ENCODE data around the gene WWP2.

The WWP2 gene

DNA sequence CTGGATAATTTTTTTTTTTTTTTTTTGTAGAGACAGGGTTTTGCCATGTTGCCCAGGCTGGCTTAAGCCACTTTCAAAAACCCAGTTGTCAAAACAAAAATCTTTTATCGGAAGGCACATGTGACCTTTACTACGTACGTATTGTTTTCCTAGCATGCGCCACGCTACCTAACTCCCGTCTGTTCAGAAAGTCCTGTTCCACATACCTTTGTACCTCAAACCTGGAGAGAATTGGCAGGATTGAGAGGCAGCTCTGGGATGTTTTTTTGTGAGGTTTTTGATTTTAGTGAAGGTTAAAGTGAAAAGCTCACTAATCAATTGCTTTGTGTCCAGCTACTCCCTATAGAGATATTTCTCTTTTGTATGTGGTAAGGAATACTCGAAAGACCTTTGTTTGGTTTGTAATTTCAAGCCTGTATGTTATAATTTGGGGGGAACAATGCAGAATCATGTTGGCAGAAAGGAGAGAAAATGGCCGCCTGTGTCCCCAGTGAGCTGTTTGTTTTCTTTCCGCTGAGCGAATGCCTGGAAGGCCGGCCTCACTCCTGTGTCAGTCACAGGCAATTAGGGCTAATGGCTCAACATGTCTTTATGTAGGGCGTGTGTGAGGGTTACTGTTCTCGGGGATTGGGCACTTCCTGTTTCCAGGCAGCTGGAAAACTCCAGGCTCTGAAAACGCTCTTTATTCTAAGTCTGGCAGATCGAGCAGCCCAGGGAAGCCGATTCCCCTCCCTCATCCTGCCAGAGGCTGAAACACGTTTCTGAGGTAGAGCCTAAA is 128.2 kb downstream of the WWP2 start:
- no peak for DNase-seq (ENCODE audit: low read depth in 2 of 2)

DNA sequence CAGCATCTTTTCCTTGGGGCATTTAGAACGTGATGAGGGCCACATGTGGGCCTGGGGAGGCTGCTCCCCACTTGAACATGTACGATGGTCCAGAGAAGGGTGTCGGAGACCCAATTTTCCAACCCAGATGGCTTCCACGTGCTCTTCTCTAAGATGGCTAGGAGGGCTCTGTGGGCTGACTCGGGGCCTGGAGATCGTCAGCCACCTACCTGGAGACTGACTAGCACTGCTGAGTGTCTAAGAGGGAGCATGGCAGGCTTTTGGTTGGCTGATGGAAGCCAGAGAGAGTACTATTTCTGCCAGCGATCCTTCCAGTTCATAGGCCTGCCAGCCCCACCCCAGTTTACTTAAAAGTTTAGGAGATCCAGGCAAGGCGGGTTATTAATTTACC is 128.8 kb downstream of the WWP2 start:
- DNase-seq (ENCODE audit: low read depth in 2 of 2), result no peak

DNA sequence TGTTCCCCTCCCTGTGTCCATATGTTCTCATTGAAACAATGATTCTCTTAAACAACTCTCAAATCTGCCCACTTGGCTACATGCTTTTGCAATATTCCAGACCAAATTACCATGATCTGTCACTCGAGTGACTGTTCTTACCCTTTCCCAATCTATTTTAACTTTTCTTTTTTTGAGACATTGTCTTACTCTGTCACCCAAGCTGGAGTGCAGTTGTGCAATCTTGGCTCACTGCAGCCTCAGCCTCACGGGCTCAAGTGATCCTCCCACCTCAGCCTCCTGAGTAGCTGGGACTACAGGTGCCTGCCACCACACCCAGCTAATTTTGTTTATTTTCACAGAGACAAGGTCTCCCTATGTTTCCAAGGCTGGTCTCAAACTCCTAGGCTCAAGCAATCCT is 130.2 kb downstream of the WWP2 start:
- no peak for DNase-seq (ENCODE audit: low read depth in 2 of 2)

DNA sequence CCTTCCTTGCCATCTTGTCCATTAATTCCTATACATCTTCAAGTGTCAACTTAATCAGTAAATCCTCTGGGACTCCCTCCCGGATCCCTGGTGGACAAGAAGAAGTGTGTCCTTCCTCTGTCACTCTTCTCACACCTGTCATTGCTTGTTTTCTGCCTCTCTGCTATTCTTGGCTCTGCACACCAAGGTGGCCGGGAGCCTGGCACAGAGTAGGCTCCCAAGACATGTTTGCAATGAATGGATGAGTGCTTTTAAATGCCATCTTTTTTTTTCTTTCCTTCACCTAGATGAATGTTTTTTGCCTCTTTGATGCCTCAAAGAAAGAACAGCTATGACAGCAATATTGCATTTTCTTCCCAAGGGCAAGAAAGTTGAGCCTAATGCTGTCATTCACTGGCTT is 131.0 kb downstream of the WWP2 start:
- no peak for DNase-seq (ENCODE audit: low read depth in 2 of 2)

DNA sequence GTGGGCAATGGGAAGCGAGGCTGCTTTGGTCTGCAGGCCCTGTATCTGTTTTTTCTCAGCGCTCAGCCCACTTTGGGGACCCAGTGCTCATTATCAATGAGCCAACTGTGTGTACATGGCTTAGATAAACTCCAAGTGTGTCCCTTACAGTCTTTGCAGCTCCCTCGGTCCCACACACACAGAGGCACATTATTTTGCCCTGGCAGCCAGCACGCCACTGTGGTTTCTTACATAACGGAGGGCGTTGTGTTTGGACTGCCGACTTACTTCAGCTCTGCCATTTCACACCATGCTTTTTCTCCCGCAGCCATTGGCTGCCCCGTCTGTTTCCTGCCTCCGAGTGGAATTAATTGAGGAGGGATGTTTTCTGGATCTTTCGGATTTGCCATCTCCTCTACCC is 132.5 kb downstream of the WWP2 start:
- no peak for DNase-seq (ENCODE audit: low read depth in 2 of 2)

DNA sequence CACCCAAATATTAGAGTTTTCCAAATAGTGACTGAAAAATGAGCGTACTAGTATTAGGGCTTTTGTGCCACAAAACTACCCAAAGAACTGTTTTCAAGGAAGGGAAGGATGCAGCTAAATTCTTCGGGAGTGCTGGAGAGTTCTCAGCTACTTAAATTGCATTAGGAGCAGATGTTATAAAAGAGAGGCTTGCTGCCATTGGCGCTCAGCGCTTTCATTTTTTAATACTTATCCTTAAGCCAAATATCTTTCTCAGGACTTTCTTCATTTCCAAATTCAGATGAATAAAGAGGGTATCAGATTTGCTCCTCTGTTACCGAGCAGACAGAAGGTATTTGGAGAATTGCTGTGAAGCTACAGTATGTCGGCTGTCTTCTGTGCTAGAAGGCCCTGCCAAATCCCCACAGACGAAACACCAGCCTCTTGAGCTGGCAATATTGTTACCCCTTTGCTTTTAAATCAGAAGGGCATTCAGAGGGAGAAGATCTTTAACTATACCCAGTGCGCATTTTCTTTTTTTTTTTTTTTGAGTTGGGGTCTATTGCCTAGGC is 141.8 kb downstream of the WWP2 start:
- no peak for DNase-seq (ENCODE audit: low read depth in 2 of 2)

DNA sequence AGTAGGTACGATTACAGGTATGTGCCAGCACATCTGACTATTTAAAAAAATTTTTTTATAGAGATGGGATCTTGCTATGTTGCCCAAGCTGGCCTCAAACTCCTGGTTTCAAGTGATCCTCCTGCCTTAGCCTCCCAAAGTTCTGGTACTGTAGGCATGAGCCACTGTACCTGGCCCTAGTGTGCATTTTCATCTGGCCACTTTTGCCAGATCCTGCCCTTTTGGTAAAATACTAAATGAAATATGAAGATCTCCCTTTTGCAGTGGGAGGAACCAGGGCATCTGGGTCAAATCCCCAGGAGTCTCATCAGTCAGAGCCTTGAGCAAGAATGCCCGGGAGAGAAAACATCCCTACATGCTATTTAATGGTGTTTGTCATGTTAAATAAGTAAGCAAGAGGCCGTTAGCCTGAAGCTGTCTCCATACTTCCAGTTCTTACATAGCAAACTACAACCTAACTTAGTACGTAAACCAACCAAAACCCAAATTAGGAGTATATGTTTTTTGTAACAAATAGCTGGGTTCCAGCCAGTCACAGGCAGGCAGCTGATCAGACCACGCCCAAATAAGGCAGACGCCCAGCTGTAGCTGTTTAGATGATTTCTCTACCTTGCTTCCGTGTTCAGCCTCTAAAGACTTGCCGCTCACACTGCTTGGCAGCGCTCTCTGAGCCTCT is 142.5 kb downstream of the WWP2 start:
- DNase-seq (ENCODE audit: low read depth in 2 of 2), result no peak

DNA sequence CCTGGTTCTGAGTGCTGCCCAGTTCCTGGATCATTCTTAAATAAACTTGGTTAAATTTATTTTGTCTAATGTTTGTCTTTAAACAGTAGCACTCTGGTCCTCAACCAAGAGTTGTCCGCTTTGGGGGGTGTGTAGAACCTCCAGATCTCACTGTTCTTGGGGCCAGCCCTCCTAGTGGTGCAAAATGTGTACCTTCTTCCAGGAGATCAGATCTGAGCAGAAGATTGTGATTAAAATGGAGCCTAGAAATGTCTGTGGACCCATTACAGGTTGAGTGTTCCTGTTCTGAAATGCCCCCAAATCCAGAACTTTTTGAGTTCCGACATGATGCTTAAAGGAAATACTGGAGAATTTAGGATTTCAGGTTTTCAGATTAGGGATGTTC is 143.0 kb downstream of the WWP2 start:
- DNase-seq (ENCODE audit: low read depth in 2 of 2), result no peak

DNA sequence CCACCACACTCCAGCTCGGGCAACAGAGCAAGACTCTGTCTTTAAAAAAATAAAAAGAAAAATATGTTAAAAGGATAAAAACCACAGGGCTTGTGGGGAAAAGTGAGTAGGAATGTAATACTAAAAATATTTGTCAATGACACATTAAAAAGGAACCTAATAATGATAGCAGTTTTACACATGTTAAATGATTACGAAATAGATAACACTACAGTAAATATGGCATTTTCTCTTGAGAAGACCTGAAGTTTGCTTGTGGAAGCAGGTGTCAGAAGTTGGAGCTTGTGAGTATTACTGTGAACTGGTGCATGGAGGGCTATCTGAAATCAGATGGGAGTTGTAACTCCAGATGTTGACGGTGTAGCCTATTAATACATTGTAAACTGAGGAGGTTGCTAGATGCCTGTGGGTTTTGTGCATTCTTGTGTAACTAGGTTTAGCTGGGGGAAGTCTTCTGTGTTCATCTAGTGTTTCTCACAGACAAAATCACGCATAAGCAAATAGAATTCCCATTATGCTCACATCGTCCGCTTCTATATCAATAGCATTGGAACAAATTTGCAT is 144.8 kb downstream of the WWP2 start:
- no peak for DNase-seq (ENCODE audit: low read depth in 2 of 2)

DNA sequence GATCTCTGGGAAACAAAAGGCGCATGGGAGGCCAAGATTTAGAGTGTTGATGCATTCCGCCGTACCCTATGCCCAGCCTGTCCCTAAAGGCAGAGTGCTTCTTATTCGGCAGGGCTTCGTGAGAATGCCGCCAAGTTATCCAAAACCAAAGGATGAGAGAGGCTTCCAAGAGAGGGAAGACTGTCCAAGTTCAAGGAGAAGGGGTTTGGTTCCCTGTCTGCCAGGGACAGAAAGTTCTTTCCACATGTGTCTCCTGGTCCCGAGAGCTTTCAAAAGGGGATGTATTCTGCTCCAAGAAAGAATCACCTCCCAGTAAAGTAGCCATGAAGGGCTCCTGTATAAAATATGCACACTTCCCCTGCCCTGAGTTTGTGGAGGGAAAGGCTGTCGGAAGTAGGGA is 146.9 kb downstream of the WWP2 start:
- DNase-seq (ENCODE audit: low read depth in 2 of 2), result no peak

DNA sequence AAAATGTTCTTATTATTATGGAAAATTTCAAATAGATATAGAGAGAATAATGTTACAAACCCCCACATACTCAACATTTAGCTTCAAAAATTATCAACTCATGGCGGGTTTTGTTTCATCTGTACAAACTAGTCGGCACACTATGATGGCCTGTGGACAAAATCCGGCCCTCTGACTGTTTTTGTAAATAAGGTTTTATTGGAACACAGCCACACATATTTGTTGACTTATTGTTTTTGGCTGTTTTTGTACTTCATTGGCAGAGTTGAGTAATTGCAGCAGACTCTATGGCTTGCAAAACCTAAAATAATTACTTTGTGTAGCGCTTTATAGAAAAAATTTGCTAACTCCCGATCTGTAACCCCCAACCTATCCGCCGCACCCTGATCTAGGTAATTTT is 147.6 kb downstream of the WWP2 start:
- no peak for DNase-seq (ENCODE audit: low read depth in 2 of 2)

DNA sequence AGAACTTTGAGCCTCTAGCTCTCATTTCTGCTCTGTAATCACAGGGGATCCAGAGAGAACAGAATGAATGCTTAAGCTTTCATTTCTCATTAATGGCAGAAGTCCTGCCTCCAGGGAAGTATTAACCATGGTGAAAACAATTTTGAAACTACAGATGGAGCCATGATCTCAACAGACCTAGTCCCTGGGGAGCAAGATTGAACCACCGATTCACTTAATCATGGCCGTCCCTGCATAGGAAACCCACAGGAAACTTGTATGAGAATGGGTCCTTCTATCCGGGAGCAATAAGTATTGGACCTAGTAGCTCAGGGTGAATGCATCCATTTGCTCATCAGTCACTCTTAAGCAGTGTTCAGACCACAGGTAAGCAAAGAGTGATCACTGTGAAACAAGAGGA is 148.8 kb downstream of the WWP2 start:
- no peak for DNase-seq (ENCODE audit: low read depth in 2 of 2)

DNA sequence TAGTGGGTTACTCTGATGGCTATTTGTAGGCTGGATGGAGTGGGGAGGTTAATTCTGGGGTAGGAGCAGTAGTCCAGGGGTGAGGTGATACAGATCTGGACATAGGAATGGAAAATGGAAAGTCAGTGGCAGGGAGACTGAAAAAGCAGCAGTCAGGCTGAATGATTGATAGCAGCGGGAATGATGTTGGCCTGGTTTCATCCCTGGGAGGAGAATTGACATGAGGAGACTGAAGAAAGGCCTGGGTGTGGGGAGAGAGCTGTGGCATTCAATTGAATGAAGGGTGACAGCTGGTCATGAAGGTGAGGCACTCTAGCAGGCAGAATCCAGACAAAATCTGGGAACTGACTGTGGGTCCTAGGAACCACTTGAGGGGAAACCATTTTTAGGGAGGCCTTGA is 154.3 kb downstream of the WWP2 start:
- no peak for DNase-seq (ENCODE audit: low read depth in 2 of 2)

DNA sequence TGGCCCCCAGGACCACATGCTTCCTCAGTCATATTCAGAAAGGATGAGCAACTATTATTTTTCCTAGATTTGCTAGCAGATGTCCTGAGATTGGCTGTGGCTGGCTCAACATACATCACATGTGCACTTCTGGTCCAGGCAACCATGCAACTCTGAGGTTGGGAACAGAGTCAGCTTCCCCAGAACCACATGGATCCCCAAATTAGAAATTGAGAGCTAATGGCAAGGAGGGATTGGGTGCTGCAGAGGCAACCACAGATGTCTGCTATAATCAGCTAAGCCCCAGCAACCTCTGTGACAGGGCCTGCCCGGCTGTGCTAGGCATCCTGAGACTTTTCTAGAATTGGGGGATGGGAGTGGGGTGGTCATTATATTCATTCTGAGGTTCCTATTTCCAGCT is 155.2 kb downstream of the WWP2 start:
- no peak for DNase-seq (ENCODE audit: low read depth in 2 of 2)

DNA sequence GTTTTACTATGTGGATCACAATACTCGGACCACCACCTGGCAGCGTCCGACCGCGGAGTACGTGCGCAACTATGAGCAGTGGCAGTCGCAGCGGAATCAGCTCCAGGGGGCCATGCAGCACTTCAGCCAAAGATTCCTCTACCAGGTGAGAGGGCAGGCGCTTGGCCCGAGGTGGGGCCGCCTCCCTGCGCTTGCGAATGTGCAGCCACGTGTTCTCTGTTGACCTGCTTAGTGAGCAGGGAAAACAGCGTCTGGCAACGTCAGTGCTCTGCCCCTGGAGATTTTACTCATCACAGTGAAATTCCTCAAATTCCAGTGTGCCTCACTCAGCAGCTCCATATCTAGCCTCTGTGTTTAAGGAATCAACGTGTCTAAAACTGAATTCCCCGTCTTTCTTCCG is 155.6 kb downstream of the WWP2 start:
- no peak for DNase-seq (ENCODE audit: low read depth in 2 of 2)

DNA sequence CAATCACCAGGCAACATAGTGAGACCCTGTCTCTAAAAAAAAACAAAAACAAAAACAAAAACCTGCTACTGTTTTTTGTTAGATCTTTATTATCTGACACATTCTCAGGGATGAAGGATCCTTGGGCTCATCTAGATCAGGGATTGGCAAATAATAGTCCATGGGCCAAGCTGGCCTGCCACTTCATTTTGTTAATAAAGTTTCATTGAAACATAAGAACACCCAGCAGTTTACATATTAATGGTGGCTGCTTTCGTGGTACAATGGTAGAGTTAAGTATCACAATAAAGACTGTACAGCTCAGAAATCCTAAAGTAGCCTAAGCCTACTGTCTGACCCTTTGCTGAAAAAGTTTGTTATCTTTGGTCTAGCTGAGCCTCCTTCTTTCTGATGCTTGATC is 156.1 kb downstream of the WWP2 start:
- no peak for DNase-seq (ENCODE audit: low read depth in 2 of 2)

DNA sequence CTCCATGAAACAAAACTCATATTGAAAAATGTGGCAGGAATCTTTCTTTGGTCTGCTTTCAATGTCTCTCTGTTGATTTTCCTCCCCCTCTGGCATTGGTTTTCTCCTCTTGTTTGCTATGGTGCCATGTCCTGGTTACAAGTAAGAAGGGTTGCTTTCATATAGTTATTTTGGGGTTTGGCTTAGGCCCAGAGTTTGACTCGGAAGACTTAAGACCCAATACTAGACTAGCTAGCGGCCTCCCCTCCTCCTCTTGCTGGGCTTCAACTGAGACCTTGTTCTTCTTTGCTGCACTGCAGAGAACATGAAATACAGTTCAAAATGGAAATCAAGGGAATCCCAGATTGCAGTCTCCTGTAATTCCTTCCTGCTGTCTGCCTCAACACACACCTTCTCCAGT is 159.0 kb downstream of the WWP2 start:
- DNase-seq (ENCODE audit: low read depth in 2 of 2), result no peak

DNA sequence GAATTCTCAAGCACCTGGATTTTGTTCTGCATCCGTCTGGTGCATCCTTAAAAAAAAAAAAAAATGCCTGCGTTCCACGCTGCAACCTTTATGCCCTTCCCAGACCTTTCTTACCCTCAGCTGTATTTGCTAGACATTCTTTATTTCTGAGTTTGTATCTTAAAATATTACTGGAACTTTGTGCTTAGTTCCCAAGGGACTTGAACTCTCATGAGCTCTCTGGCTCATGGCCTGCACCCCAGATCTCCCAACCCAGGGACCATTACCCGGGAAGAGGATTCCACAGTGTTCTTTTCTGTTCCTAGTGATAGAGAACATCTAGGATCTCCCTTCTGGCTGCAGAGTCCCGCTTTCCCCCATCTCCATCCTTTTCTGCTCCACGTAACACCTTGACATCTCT is 160.1 kb downstream of the WWP2 start:
- no peak for DNase-seq (ENCODE audit: low read depth in 2 of 2)

DNA sequence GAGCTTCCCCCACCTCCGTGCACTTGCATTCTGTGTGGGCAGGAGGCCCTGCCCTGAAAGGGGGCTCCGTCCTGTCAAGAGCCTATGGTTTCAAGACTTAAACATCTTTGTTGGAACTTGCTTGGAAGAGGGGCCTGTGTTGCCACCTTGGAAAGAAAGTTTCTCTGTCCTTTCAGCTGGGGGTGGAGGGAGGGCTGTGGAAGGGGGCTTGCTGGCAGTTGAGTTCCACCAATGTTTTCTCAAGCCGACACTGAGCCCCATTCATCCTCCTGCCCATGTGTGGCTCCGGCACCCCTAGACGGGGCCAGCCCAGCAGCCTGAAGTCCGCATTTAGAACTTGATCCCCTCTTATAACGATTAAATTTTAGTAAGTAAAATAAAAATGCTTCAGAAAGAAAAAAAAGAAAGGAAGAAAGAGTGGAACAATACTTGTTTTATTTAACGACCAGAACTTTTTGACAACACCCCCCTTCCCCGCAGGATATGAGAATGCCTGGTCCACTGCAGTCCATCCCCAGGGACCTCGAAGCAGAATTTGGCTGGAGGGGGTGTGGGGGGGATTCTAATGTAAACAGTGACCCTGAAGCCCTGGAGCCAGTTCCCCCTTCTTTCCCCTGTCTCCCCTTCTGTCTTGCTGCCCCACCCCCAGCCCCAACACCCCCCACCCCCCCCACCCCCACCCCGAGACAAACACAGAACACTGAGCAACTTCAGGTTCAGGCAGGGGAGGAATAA is 162.1 kb downstream of the WWP2 start:
- DNase-seq (ENCODE audit: low read depth in 2 of 2), result no peak

DNA sequence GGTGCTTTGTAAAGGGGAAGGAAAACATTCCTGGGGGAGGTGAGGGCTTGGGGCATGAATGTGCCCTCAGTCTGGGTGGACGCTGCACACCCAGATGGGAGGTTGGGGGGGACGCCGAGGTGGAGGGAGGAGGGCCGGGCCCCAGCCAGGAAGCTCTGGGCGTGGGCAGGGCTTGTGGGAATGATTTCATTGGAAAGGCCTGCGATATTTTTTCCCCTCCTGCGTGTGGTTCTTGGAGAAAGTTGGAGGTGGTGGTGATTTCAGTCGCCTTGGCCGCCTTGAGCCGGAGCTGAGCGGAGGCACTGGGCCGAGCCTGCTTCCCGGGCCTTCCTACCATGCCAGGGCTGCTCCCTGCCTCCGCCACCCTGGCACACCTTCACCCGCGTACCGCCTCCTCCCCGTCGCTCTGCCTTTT is 162.7 kb downstream of the WWP2 start:
- DNase-seq (ENCODE audit: low read depth in 2 of 2), result no peak

DNA sequence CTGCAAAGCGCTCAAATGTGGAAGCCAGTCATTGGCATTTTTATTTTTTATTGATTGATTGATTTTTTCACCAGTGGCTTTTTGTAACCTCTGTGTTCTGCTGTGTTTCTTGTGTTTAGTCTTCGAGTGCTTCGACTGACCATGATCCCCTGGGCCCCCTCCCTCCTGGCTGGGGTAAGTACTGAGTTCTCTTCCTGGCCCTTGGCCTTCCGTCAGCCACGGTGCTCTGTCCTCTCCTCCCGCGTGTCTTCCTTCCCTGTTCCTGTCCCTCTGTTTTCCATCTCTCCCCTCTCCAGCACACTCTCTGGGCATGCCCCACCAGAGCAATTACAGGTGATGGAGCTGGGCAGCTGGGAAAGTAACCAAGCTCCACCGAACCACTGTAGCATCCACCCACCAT is 163.2 kb downstream of the WWP2 start:
- no peak for DNase-seq (ENCODE audit: low read depth in 2 of 2)

DNA sequence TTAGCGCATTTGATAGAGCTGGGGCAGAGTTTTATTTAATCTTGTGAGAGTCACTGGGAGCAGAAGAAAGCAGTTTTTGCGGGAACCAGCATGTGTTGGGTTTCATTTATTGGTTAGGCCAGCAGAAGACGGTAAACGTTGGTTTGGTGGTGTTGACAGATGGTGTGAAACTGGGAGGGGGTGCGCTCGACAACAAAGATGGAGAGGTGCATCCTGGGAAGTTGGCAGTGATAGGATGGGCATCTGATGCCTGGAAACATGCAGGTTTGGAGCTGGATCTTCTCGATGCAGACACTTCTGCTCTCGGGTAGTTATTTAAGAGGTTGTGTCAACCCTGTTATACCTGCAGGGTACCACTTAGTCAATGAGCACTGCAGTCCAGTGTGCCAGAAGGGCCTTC is 164.1 kb downstream of the WWP2 start:
- DNase-seq (ENCODE audit: low read depth in 2 of 2), result no peak

Data from stimulated activated CD4-positive, alpha-beta T cell treated with anti-CD3 and anti-CD28 coated beads, Interleukin-1b, Interleukin-23, amount 100 ng/mL, for 1 hour (primary cell).